HFFc6 (cell line): ENCODE measurements around the gene POU3F3. TPM values are rescaled to one million over a fixed set of nuclear protein-coding genes. Genes with fewer than 3 reads are reported as not detected.

ENCODE experiments used
- DNase-seq: peaks from one replicate; pipeline ENCODE4 v3.0.0-alpha.2; 2018
- H3K27ac Mint-ChIP-seq: 2 replicates; pipeline ENCODE4 v1.8.0; 2020; ENCODE audit warnings: mild to moderate bottlenecking, mixed read lengths
- H3K27me3 Mint-ChIP-seq: 2 replicates; pipeline ENCODE4 v1.8.0; 2021; ENCODE audit warnings: mild to moderate bottlenecking, moderate library complexity, mixed read lengths; ENCODE audit not compliant: insufficient read depth
- H3K36me3 Mint-ChIP-seq: 2 replicates; pipeline ENCODE4 v1.8.0; 2021; ENCODE audit warnings: low read depth, mixed read lengths
- H3K4me1 Mint-ChIP-seq: 2 replicates; pipeline ENCODE4 v1.8.0; 2020; ENCODE audit warnings: low read depth, mixed read lengths
- H3K4me3 Mint-ChIP-seq: 2 replicates; pipeline ENCODE4 v1.8.0; 2020; ENCODE audit warnings: mild to moderate bottlenecking, moderate library complexity, mixed read lengths
- H3K9me3 Mint-ChIP-seq: 2 replicates; pipeline ENCODE4 v1.8.0; 2020; ENCODE audit warnings: mild to moderate bottlenecking, mixed read lengths
- long read RNA-seq: library from polyadenylated mRNA; unstranded; transcript quantifications from one replicate; pipeline ENCODE4 v2.0.0, GENCODE V29; 2019
- total RNA-seq, 6 experiments: library from RNA; stranded (reverse); fragmentation: NEBNext Ultra II Directional; extraction: Animal tissue kit (Norgen Biotek cat#: 25700); gene quantifications; 2 replicates in 1 of 6; 3 replicates in 5 of 6; pipeline ENCODE4 v1.2.3, GENCODE V29; 2021
- TF ChIP-seq, protein P1 (sequence below): fragments of 200-600 bp; sonication (generic); IDR thresholded peaks from 2 replicates; pipeline ENCODE4 v1.5.0; 2021; ENCODE audit warnings: antibody characterized with exemption, mild to moderate bottlenecking

POU3F3 gene
- not detected for total RNA-seq
- long read RNA-seq: 0 reads

DNA sequence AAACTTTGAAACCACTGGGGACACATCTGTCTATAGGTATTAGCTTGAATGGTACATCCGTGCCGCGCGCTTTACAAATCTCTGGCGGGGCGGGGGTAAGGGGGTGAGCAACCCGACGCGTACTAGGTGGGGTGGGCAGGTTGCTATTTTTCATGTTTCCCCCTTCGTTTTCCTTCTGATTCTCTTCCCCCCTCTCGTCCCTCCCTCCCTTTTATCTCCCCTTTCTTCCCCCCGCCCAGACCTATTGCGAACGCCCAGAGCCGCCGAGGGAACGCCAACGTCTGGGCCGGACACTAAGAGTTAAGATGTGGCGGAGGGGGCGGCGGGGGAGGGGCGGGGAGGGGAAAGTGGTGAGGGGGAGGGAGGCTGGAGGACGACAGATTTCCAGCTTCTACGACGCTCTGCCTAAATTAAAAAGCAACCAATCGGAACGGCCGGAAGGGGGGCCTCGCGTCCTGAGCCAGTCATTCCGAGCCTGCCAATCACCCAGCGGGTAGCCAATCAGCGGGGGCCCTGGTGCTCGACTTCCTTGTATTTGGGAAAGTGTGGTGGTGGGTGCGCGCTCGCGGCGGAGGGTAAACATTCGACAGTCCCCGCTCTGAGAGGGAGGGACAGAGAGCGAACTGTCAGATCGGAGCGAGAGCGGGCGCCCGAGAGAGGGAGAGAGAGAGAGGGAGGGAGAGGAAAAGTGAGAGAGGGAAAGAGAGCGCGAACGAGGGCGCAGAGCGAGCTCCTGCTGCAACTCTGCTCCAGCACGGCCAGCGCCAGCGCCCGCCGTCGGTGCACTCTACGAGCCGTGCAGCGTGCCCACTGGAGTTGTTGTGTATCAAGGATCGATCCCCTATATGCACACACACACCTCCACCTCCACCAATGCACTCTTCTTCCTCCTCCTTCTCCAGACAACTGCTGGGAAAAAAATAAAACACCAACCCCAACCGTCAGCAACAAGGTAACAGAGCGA lies at the start of gene POU3F3:
POU3F3 (plus strand) TSS at position 582 of the 964 bp plus-strand sequence. CDS start 1,396 bp downstream, outside the sequence.
- H3K4me3 Mint-ChIP-seq: peak within 1 kb of the TSS; percentile 47; the same call in 1 of the 2 replicates
- H3K27me3 Mint-ChIP-seq: peaks cover 45% of the 10 kb centered on the region
- TF ChIP-seq, protein P1, sequence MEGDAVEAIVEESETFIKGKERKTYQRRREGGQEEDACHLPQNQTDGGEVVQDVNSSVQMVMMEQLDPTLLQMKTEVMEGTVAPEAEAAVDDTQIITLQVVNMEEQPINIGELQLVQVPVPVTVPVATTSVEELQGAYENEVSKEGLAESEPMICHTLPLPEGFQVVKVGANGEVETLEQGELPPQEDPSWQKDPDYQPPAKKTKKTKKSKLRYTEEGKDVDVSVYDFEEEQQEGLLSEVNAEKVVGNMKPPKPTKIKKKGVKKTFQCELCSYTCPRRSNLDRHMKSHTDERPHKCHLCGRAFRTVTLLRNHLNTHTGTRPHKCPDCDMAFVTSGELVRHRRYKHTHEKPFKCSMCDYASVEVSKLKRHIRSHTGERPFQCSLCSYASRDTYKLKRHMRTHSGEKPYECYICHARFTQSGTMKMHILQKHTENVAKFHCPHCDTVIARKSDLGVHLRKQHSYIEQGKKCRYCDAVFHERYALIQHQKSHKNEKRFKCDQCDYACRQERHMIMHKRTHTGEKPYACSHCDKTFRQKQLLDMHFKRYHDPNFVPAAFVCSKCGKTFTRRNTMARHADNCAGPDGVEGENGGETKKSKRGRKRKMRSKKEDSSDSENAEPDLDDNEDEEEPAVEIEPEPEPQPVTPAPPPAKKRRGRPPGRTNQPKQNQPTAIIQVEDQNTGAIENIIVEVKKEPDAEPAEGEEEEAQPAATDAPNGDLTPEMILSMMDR: no peak
- peaks cover 17% of the 10 kb centered on the region for H3K4me1 Mint-ChIP-seq
- no peak within 1 kb of the TSS for H3K27ac Mint-ChIP-seq
- H3K9me3 Mint-ChIP-seq: peaks cover 15% of the 10 kb centered on the region
- DNase-seq: no peak
- H3K36me3 Mint-ChIP-seq: peaks cover 9% of the 10 kb centered on the region; the same call in 1 of the 2 replicates

DNA sequence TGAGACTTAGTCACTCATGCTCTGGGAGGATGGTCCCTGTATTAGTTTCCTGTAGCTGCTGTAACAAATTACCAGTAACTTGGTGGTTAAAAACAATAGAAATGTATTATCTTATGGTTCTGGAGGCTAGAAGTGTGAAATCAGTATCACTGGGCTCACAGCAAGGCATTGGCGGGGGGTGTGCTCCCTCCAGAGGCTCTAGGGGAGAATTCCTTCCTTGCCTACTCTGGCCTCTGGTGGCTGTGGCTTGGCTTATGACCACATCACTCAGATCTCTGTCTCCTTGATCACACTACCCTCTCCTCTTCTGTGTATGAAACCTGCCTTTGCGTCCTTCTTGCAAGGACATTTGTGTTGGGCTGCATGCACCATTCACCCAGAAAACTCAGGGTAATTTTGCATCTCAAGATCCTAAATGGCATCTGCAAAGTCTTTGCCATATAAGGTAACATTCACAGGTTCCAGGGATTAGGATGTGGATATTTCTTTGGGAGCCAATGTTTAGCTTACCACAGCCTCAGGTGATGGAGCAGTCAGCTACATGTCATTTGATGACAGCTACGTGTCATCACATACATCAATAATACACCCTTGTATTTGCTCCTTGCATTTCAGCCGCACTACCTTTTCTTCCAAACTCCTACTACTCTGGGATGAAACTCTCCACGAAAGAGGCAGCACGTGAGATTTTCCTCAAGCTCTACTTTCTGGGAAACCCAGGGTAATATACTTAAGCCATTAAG lies 49.6 kb upstream of the POU3F3 start:
- Mint-ChIP-seq H3K27me3 (no peaks in the 10 kb centered on the region), H3K4me1 (no peaks in the 10 kb centered on the region), H3K27ac (no peak overlapping the region), H3K36me3 (no peaks in the 10 kb centered on the region), H3K9me3 (peaks cover 38% of the 10 kb centered on the region), H3K4me3 (no peak overlapping the region)
- DNase-seq: no peak
- TF ChIP-seq, protein P1: no peak

DNA sequence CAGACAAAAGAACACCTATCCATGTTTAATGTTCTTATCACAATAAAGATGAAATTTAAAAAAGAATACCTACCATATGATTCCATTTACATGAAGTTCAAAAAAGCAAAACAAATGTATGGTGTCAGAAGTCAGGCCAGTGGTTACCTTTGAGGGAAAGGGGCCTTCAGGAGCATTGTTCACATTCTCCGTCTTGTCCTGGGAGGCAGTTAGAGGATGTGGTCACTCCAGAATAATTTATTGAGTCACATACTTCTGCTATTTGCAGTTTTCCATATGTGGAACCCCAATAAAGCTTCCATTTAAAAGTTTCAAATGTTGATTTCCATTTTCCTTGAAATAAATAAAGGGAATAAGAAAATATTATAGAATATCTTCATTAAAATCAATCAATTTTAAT lies 41.6 kb upstream of the POU3F3 start:
- Mint-ChIP-seq H3K36me3 (no peaks in the 10 kb centered on the region; the same call in 1 of the 2 replicates), H3K27ac (no peak overlapping the region), H3K4me3 (no peak overlapping the region), H3K27me3 (no peaks in the 10 kb centered on the region), H3K4me1 (no peaks in the 10 kb centered on the region), H3K9me3 (peaks cover 28% of the 10 kb centered on the region)
- DNase-seq: no peak
- TF ChIP-seq, protein P1: no peak

DNA sequence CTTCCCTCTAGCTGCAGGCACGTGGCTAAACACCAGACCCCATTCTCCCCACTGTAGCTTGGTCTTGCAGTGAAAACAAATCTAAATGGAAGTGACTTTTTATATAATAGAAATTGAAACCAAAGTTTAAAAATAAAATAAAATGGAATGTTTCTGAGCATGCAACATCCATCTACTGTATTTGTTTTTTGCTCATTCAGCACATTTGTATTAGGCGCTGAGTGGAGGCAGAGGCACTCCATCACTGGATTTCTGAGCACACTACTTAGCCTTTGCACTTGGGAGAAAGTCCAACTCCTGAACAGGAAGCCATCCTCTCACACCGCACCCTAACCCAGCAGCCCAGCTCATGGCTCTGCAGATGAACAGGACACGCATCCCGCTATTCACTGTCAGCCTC lies 37.8 kb upstream of the POU3F3 start:
- H3K36me3 Mint-ChIP-seq: no peaks in the 10 kb centered on the region; the same call in 1 of the 2 replicates
- peaks cover 35% of the 10 kb centered on the region for H3K9me3 Mint-ChIP-seq
- H3K4me3 Mint-ChIP-seq: no peak overlapping the region
- H3K27ac Mint-ChIP-seq: no peak overlapping the region
- TF ChIP-seq, protein P1: no peak
- no peak for DNase-seq
- H3K27me3 Mint-ChIP-seq: no peaks in the 10 kb centered on the region
- no peaks in the 10 kb centered on the region for H3K4me1 Mint-ChIP-seq

DNA sequence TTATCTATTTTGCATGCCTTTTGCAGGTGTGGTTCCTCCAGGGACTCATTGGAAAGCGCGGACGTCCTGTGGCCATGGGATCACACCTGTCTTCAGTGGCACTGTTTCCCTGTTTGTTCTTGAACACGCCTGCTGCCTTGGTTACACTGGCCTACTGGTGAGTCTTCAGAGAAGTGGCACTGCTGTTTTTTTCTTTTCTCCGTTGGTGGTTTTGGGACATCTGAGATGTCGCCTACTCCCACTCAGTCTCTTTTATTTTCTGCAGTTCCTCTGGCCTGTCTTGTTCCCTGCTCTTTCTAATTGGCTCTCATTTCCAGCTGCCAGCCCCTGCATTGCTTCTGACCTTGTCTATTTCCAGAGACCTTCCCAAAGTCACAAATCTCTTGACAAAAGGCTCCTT lies 35.7 kb upstream of the POU3F3 start:
- no peaks in the 10 kb centered on the region for H3K4me1 Mint-ChIP-seq
- no peak overlapping the region for H3K27ac Mint-ChIP-seq
- H3K36me3 Mint-ChIP-seq: no peaks in the 10 kb centered on the region; the same call in 1 of the 2 replicates
- H3K9me3 Mint-ChIP-seq: peaks cover 34% of the 10 kb centered on the region
- TF ChIP-seq, protein P1: no peak
- DNase-seq: no peak
- H3K4me3 Mint-ChIP-seq: no peak overlapping the region
- no peaks in the 10 kb centered on the region for H3K27me3 Mint-ChIP-seq
